Activated T-helper 1 cell treated with anti-CD3 and anti-CD28 coated beads, Interleukin-12 subunit alpha, Interleukin-12 subunit beta, Interleukin-2, Interleukin-4 antibody, amounts not matched to agents 30 ng/mL and 10 ng/mL and 1 ng/mL, durations not matched to agents 14 hours and 24 hours and 36 hours (primary cell): Measurements from ENCODE around the gene TMEM92. TPM values are rescaled to one million over a fixed set of nuclear protein-coding genes. Genes with fewer than 3 reads are reported as not detected.
"Not testable (repeated sequence)": the region's sequence is repeated elsewhere in the genome, so short reads cannot be mapped to it uniquely, and the experiment has no call there.

Experiments used
- DNase-seq: peaks from one replicate; pipeline ENCODE4 v3.0.0; 2021; ENCODE audit warnings: low spot score
- H3K27ac Mint-ChIP-seq: one replicate; pipeline ENCODE4 v1.8.0; 2021; ENCODE audit warnings: mild to moderate bottlenecking, mixed read lengths
- H3K27me3 Mint-ChIP-seq: one replicate; pipeline ENCODE4 v1.8.0; 2022; ENCODE audit warnings: mild to moderate bottlenecking, moderate library complexity, mixed read lengths; ENCODE audit not compliant: insufficient read depth
- H3K36me3 Mint-ChIP-seq: one replicate; pipeline ENCODE4 v1.8.0; 2021; ENCODE audit warnings: low read depth, mixed read lengths
- H3K4me1 Mint-ChIP-seq: one replicate; pipeline ENCODE4 v1.8.0; 2021; ENCODE audit warnings: low read depth, mixed read lengths
- H3K4me3 Mint-ChIP-seq: one replicate; pipeline ENCODE4 v1.8.0; 2021; ENCODE audit warnings: mild to moderate bottlenecking, moderate library complexity, mixed read lengths
- H3K9me3 Mint-ChIP-seq: one replicate; pipeline ENCODE4 v1.8.0; 2021; ENCODE audit warnings: mixed read lengths
- intact Hi-C: fragments of 100-400 bp; cut with micrococcal nuclease; formaldehyde crosslinking; loops from one replicate; pipeline ENCODE4 v1.15.1; 2024
- total RNA-seq: library from RNA; stranded (reverse); gene quantifications from 2 replicates; pipeline ENCODE4 v1.2.3, GENCODE V29; 2022

Gene TMEM92
- total RNA-seq, 1 donor from 2014 or later = 0.21 TPM

- Mint-ChIP-seq H3K27me3 (peaks cover 18% of the 10 kb centered on the region), H3K4me1 (no peaks in the 10 kb centered on the region), H3K4me3 (no peak overlapping the region), H3K27ac (no peak overlapping the region), H3K9me3 (no peaks in the 10 kb centered on the region), H3K36me3 (no peaks in the 10 kb centered on the region)
- no peak for DNase-seq
- intact Hi-C loops = no loop called here
Observed at GRCh38 chr17:50265690-50266315, 8.5 kb upstream of the TMEM92 start.

DNA sequence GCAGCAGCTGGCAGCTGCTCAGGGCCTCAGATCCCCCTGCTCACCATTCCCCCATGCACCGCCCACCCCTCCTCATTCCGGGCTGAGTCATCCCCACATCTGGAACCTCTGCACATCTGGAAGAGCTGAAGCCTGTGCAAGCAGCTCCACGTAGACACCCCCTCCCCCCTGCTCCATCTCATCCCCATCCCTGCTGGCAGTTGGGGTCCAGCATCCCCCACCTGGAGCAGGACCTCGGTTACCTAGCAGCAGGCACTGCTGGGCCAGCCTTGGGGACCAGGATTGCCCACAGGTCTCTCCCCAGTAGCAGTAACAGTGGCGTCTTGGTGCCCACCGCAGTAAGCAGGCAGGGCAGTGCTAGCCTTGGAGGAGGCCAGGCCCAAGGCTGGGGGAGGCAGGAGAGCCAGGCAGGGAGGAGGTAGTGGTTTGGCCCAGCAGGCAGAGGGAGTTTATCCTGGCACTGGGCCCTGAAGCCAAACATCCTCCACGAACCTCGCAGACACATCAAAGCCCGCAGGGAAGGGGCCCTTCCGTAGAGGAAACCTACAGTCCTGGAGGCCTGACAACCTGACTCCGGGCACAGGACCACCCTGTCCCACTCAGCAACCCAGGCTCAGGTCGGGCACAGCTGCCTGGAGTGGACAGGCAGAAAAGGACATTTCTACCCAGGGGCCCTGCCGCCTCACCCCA lies 7.7 kb upstream of the TMEM92 start:
- Mint-ChIP-seq H3K27me3 (peaks cover 18% of the 10 kb centered on the region), H3K27ac (no peak overlapping the region), H3K36me3 (no peaks in the 10 kb centered on the region), H3K4me1 (no peaks in the 10 kb centered on the region), H3K4me3 (no peak overlapping the region), H3K9me3 (no peaks in the 10 kb centered on the region)
- no peak for DNase-seq
- intact Hi-C loops = no loop called here

- H3K4me1 Mint-ChIP-seq = peaks cover under 1% of the 10 kb centered on the region
Observed at GRCh38 chr17:50267074-50267841, 7.0 kb upstream of the TMEM92 start.

GRCh38 chr17:50268026-50268425 lies 6.2 kb upstream of the TMEM92 start:
- H3K36me3 Mint-ChIP-seq = no peaks in the 10 kb centered on the region
- intact Hi-C loops = no loop called here
- no peak for DNase-seq
- no peaks in the 10 kb centered on the region for H3K9me3 Mint-ChIP-seq
- H3K27me3 Mint-ChIP-seq = peaks cover 17% of the 10 kb centered on the region
- no peak overlapping the region for H3K27ac Mint-ChIP-seq
- H3K4me1 Mint-ChIP-seq = peaks cover 8% of the 10 kb centered on the region
- no peak overlapping the region for H3K4me3 Mint-ChIP-seq

More at GRCh38 chr17:50267074-50267841, 7.0 kb upstream of the TMEM92 start:
- H3K9me3 Mint-ChIP-seq = no peaks in the 10 kb centered on the region
- H3K4me3 Mint-ChIP-seq = no peak overlapping the region
- H3K36me3 Mint-ChIP-seq = no peaks in the 10 kb centered on the region
- peaks cover 18% of the 10 kb centered on the region for H3K27me3 Mint-ChIP-seq
- no peak overlapping the region for H3K27ac Mint-ChIP-seq
- intact Hi-C loops = no loop called here
- DNase-seq = no peak

- DNase-seq = no peak
- no peak overlapping the region for H3K27ac Mint-ChIP-seq
- intact Hi-C loops = no loop called here
Observed at GRCh38 chr17:50268743-50269275, 5.5 kb upstream of the TMEM92 start.

DNA sequence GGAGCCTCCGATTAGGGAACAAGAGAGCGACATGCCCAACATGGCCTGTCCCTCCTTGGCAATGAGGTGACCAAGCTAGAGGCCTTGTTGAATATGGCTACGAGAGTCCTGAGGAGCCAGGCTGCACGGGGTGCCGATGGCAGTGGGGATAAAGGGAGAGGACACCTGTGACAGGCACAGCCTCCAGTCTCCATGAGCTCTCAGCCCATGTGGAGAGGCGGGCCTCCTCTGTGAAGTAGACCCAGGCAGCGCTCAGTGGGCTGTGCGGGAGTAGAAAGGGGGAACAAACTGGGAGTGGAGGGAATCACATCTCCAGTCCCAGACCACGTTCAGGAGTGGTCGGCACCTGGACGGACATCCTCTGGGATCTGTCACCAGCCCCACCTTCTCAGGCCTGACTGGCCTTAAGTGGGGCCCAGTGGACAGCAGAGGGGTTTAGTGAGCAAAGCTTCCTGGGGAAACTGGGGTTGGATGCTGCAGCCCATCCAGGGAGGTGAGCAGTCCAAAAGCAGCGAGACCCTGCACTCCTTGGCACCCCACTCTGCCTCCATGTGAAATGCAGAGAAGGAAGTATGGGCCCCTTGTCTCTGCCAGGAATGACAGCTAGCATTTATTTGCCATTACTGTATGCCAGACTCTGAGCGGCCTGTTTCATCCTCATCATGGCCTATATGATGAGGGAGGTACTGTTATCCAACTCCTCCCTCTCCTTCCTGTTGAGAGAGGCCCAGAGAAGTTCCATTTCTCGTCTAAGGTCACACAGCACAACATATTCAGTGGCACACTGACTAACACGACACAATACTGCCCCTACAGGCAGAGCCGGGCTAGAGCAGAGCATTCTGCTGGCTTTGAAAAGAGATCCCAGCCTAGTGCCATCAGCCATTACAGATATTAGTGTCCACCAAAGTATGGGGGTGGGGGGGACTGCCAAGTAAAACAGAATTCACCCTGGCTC lies 4.5 kb upstream of the TMEM92 start:
- Mint-ChIP-seq H3K9me3 (no peaks in the 10 kb centered on the region), H3K27ac (no peak overlapping the region), H3K36me3 (no peaks in the 10 kb centered on the region), H3K4me1 (peaks cover 13% of the 10 kb centered on the region), H3K4me3 (no peak overlapping the region), H3K27me3 (peaks cover 13% of the 10 kb centered on the region)
- intact Hi-C loops = loop anchor here (1.0 kb wide), 1 partner anchor 28 kb away; no protein-coding TSS in a partner anchor
- DNase-seq = peak; percentile 62

More at GRCh38 chr17:50268743-50269275, 5.5 kb upstream of the TMEM92 start:
- Mint-ChIP-seq H3K36me3 (no peaks in the 10 kb centered on the region), H3K9me3 (no peaks in the 10 kb centered on the region), H3K27me3 (peaks cover 10% of the 10 kb centered on the region), H3K4me3 (no peak overlapping the region), H3K4me1 (peaks cover 8% of the 10 kb centered on the region)

GRCh38 chr17:50270435-50271362 lies 3.6 kb upstream of the TMEM92 start:
- Mint-ChIP-seq H3K9me3 (no peaks in the 10 kb centered on the region), H3K4me3 (no peak overlapping the region), H3K4me1 (peaks cover 18% of the 10 kb centered on the region), H3K36me3 (no peaks in the 10 kb centered on the region), H3K27me3 (peaks cover 21% of the 10 kb centered on the region), H3K27ac (no peak overlapping the region)
- intact Hi-C loops = loop anchor here (1.0 kb wide), 1 partner anchor 27 kb away; no protein-coding TSS in a partner anchor
- no peak for DNase-seq

DNA sequence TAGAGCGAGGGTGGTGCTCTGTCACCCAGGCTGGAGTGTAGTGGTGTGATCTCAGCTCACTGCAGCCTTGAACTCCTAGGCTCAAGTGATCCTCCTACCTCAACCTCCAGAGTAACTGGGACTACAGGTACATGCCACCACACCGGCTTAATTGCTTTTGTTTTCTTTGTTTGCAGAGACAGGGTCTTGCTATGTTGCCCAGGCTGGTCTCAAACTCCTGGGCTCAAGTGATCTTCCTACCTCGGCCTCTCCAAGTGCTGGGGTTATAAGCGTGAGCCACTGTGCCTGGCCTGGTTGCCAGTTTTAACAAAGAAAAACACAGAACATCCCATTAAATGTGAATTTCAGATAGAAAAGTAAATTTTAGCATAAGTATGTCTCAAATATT lies 2.9 kb upstream of the TMEM92 start:
- peaks cover 23% of the 10 kb centered on the region for H3K27me3 Mint-ChIP-seq
- H3K9me3 Mint-ChIP-seq, H3K4me3 Mint-ChIP-seq, intact Hi-C loops, DNase-seq, H3K27ac Mint-ChIP-seq, H3K36me3 Mint-ChIP-seq: not testable (repeated sequence)
- peaks cover 18% of the 10 kb centered on the region for H3K4me1 Mint-ChIP-seq

GRCh38 chr17:50272246-50272645 lies 2.0 kb upstream of the TMEM92 start:
- Mint-ChIP-seq H3K27me3 (peaks cover 20% of the 10 kb centered on the region), H3K4me3 (peak overlapping the region; percentile 78), H3K27ac (no peak overlapping the region), H3K4me1 (peaks cover 18% of the 10 kb centered on the region), H3K9me3 (no peaks in the 10 kb centered on the region), H3K36me3 (no peaks in the 10 kb centered on the region)
- intact Hi-C loops = loop anchor here (2.0 kb wide), 1 partner anchor 103 kb away; no protein-coding TSS in a partner anchor
- no peak for DNase-seq

GRCh38 chr17:50272711-50273653 lies 1.3 kb upstream of the TMEM92 start:
- peak; percentile 53 for DNase-seq
- no peaks in the 10 kb centered on the region for H3K36me3 Mint-ChIP-seq
- no peaks in the 10 kb centered on the region for H3K9me3 Mint-ChIP-seq
- peaks cover 18% of the 10 kb centered on the region for H3K4me1 Mint-ChIP-seq
- H3K27me3 Mint-ChIP-seq = peaks cover 15% of the 10 kb centered on the region
- peak overlapping the region; percentile 16 for H3K27ac Mint-ChIP-seq
- intact Hi-C loops = loop anchor here (1.0 to 2.0 kb wide), 2 partner anchors 73 to 104 kb away; no protein-coding TSS in a partner anchor
- peak overlapping the region; percentile 78 for H3K4me3 Mint-ChIP-seq
